Mononuclear cell (primary cell): Measurements from ENCODE around the gene SAXO1. TPM values are rescaled to one million over a fixed set of nuclear protein-coding genes. Genes with fewer than 3 reads are reported as not detected.

Experiments used
- H3K27me3 ChIP-seq: 2 replicates; pipeline ENCODE4 v1.6.0; 2011; ENCODE audit warnings: low read length, control low read depth; ENCODE audit not compliant: insufficient read depth
- H3K4me1 ChIP-seq: 2 replicates; pipeline ENCODE4 v1.5.1; 2011; ENCODE audit warnings: mild to moderate bottlenecking, low read length, control low read depth; ENCODE audit not compliant: insufficient read depth
- H3K4me3 ChIP-seq: 2 replicates; pipeline ENCODE4 v1.5.1; 2011; ENCODE audit warnings: mild to moderate bottlenecking, low read length, moderate library complexity
- H3K9me3 ChIP-seq: 2 replicates; pipeline ENCODE4 v1.5.1; 2011; ENCODE audit warnings: low read depth, mild to moderate bottlenecking, control low read depth, low read length
- total RNA-seq: library from RNA; depleted of rRNA; stranded (reverse); fragments of >200 nt; gene quantifications from one replicate; pipeline ENCODE4 v1.2.3, GENCODE V29; 2012

SAXO1 gene
- total RNA-seq, 1 donor: 0.10 TPM

DNA sequence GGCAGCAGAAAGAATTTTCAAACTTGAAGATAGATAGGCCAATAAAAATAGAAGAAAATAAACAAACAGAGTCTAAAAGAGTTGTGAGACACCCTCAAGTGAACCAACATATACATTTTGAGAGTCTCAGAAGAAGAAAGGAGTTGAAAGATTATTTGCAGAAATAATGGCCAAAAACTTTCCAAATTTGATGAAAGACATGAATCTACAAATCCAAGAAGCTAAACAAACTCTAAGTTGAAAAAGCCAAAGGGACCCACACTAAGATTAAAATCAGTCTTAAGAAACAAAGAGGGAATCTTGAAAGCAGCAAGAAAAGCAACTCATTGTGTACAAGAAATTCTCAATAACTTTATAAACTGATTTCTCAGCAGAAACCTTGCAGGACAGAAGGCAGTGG, 137.0 kb downstream of the SAXO1 start:
- Histone ChIP-seq H3K27me3 (no peaks in the 10 kb centered on the region), H3K4me1 (no peaks in the 10 kb centered on the region), H3K4me3 (no peak overlapping the region), H3K9me3 (peaks cover 4% of the 10 kb centered on the region)

DNA sequence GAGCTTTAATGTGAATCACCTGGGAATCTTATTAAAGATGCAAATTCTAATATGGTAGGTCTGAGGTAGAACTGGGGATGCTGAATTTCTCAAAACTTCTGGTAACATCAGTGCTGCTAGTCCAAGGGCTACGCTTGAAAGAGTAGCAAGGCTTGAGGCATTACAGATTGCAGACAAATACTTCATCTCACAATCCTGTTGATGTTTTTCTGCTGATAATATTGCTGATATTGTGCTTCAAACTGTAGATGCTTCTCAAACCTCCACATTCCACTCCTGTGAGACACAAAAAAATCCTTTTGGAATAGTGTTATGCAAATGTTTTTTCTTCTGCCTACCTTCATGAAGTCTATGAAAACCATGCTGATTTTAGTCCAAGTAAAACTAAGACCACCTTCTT, 139.5 kb downstream of the SAXO1 start:
- peaks cover 4% of the 10 kb centered on the region for H3K9me3 ChIP-seq
- H3K4me1 ChIP-seq: no peaks in the 10 kb centered on the region
- H3K27me3 ChIP-seq: no peaks in the 10 kb centered on the region
- no peak overlapping the region for H3K4me3 ChIP-seq

DNA sequence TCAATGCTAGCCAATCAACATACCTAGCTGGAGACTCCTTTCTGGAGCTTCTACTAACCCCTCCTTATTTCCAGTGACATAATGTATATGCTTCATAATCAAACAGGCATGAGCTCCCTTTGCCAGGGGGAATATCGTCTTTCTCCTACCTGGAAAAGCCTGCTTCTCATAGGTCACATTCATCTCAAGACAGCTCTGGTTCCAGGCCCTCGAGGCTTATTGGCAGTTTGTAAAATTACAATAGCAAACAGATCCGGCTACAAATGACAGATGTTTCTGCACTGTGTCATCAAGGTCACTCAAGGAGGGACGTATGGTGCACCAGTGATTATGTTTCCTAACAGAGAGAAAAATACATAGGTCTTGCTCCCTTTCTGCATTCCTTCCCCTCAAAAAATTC, 140.0 kb downstream of the SAXO1 start:
- Histone ChIP-seq H3K4me3 (no peak overlapping the region), H3K27me3 (no peaks in the 10 kb centered on the region), H3K4me1 (no peaks in the 10 kb centered on the region), H3K9me3 (peaks cover 4% of the 10 kb centered on the region)

DNA sequence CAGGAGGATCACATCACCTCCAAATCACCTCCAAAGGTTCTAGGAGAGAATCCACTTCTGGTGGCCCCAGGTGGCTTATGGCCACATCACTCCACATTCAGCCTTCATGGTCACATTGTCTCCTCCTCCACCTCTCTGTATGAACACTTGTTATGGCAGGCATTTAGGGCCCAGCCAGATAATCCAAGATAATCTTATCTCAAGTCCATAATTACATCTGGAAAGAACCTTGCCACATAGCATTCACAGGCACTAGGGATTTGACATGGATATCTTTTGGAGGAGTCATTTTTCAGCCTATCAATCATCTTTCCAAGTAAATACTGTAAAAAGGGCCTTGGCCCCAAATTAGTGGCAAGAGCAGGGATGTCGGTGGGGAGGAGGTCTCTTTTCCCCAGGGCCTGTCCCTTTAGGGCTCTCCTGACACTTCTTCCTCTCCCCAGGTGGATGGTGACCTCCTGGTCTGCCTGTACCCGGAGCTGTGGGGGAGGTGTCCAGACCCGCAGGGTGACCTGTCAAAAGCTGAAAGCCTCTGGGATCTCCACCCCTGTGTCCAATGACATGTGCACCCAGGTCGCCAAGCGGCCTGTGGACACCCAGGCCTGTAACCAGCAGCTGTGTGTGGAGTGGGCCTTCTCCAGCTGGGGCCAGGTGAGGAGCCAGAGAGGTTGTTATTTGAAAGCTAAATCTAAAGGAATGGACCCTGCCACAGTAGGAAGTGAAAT, 140.9 kb downstream of the SAXO1 start:
- Histone ChIP-seq H3K9me3 (peaks cover 4% of the 10 kb centered on the region), H3K4me3 (no peak overlapping the region), H3K27me3 (no peaks in the 10 kb centered on the region), H3K4me1 (no peaks in the 10 kb centered on the region)

DNA sequence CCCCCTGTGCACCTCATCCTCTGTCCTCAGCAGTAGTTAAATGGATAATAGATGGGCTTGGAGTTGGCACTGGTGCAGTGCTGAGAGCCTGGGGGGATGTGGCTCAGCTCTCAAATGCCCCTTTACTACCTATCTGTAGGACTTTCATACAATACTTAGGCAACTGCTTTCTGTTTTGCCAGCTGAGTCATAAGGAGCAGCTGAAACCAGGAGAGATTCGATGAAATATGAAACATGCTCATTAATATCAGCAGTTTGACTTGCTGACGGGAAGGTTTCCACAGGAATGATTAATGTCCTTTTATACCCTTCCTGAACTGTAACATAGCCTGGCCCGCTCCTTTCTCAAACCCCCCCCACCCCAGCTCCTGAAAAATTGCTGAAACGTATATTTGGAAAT, 142.6 kb downstream of the SAXO1 start:
- Histone ChIP-seq H3K27me3 (no peaks in the 10 kb centered on the region), H3K9me3 (no peaks in the 10 kb centered on the region), H3K4me3 (no peak overlapping the region), H3K4me1 (no peaks in the 10 kb centered on the region)

DNA sequence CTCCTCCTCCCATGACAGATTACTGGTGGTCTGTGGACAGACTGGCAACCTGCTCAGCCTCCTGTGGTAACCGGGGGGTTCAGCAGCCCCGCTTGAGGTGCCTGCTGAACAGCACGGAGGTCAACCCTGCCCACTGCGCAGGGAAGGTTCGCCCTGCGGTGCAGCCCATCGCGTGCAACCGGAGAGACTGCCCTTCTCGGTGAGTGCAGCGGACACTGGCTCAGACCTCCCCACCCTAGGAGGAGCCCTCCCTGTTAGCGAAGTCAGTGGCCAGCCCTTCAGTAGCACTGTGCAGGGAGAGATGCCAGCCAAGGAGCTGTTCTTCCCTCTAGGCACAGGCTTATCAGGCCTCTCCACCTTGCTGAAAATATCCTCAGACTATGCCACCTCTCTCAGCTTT, 143.5 kb downstream of the SAXO1 start:
- Histone ChIP-seq H3K4me1 (no peaks in the 10 kb centered on the region), H3K9me3 (no peaks in the 10 kb centered on the region), H3K27me3 (no peaks in the 10 kb centered on the region), H3K4me3 (no peak overlapping the region)

DNA sequence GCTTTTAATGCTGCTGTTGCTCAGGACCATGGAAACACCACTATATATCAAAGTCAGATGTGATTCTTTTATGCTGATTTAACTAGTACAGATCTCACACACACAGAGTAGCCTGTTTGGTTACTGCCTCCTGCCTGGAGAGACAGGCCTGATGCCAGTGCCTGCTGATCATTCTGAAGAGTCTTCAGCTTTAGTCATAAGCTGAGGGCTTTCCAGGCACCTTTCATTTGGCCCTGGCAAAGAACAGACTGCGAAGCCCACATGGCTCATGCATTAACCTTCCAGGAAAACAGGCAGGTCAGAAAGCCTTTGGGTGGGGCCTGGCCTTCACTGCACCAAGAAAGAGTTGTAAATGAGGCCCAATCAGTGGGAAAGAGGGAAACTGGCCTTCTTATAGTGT, 144.7 kb downstream of the SAXO1 start:
- Histone ChIP-seq H3K4me1 (no peaks in the 10 kb centered on the region), H3K9me3 (no peaks in the 10 kb centered on the region), H3K4me3 (no peak overlapping the region), H3K27me3 (no peaks in the 10 kb centered on the region)

DNA sequence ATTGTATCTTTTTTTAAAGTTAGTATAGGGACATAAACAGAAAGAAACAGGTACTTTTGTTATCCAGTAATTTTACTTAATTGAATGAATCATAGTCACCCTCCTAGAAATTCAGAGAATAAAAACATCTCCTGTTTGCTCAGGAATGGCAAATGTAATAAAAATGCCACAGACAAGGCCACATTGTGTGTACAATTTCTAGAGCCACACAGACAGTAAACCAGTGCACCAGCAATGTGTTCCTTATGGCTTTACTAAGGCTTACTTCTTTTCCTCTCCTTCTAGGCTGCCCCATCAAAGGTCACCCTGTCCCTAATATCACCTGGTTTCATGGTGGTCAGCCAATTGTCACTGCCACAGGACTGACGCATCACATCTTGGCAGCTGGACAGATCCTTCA, 145.5 kb downstream of the SAXO1 start:
- Histone ChIP-seq H3K27me3 (no peaks in the 10 kb centered on the region), H3K9me3 (no peaks in the 10 kb centered on the region), H3K4me3 (no peak overlapping the region), H3K4me1 (no peaks in the 10 kb centered on the region)

DNA sequence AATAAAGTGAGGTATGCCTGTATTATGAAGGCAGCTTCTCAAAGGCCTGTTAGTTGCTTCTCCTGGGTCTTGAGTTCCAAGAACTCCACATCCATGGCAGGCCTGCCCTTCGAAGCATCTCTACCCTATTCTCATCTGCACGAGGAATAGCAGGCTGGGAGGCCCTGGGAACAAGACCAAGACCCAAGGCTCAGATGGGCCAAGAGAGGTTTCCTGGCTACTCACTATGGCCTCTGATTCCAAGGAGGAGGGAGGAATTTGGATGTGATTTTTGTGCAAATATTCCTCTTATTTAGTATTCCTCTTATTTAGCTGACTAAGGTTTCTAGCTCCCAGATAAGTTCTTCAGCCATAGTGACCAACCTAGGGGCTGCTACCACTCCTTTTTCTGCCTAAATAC, 151.3 kb downstream of the SAXO1 start:
- Histone ChIP-seq H3K27me3 (no peaks in the 10 kb centered on the region), H3K4me1 (no peaks in the 10 kb centered on the region), H3K9me3 (no peaks in the 10 kb centered on the region), H3K4me3 (no peak overlapping the region)

DNA sequence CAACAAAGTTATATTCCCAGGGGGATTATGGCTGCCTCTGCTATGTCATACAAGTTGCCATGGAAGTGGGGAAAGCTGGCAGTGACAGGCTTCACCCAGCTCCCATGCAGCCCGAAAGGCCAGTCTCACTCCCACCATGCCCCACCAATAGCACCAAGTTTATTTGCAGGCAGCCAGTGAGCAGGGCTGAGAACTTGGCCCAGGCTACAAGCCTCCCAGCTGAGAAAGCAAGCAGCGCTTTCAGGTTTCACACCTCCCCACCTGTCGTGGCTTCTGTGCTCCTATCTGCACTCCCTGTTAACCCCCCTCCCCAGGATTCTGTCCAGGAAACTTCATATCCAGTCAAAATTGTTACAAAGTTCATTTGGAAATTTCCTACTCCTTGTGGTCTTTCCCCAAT, 155.0 kb downstream of the SAXO1 start:
- H3K9me3 ChIP-seq: no peaks in the 10 kb centered on the region
- H3K4me1 ChIP-seq: no peaks in the 10 kb centered on the region
- H3K27me3 ChIP-seq: no peaks in the 10 kb centered on the region
- H3K4me3 ChIP-seq: no peak overlapping the region

Other genes starting within 250 kb of the SAXO1 start
- gene RRAGA, start 16.2 kb upstream of the SAXO1 start, total RNA-seq: 24.2 TPM
- gene HAUS6, start 69.7 kb upstream of the SAXO1 start, total RNA-seq: 23.5 TPM
- 91.4 TPM for gene PLIN2, start 94.3 kb upstream of the SAXO1 start, total RNA-seq
- gene DENND4C, start 197.5 kb upstream of the SAXO1 start, total RNA-seq: 91.5 TPM